ENCODE results near the gene BBS9. TPM values are rescaled to one million over a fixed set of nuclear protein-coding genes. Genes with fewer than 3 reads are reported as not detected.

The BBS9 gene
- total and polyA plus RNA-seq, 9 of the 15 experiments (the other 6 are each of a cell fraction or from before 2014, with no cell fraction given), result 0.77 to 3.3 (median 2.4) TPM

- no peak overlapping the region for H3K4me3 ChIP-seq
- no peaks in the 10 kb centered on the region for H3K4me1 ChIP-seq (replicated peaks in 1 of 2; ENCODE audit: control insufficient read depth in 2 of 2, insufficient read depth in 2 of 2, low read length in 2 of 2)
- ATAC-seq (no peak), FAIRE-seq (no peak), DNase-seq (ENCODE audit: extremely low read depth in 1 of 4, low spot score in 3 of 4) (no peak)
- no peak overlapping the region for H2AFZ ChIP-seq (ENCODE audit: low read depth, low read length)
- WGBS (ENCODE audit: insufficient coverage, low coverage, missing lambda C conversion rate), result 5% methylated on average over 10 of the region's 10 CpGs
- H3K79me2 ChIP-seq (ENCODE audit: control insufficient read depth, insufficient read depth, low read length), result no peaks in the 10 kb centered on the region
- TF ChIP-seq COPS2 (conservative IDR thresholded peaks at IDR 0.05) (no peak), ZNF24 (IDR thresholded peaks at IDR 0.05) (no peak), ZNF764 (CRISPR knock-in tag; IDR thresholded peaks at IDR 0.05; ENCODE audit: low read depth) (no peak), DEAF1 (CRISPR knock-in tag; IDR thresholded peaks at IDR 0.05) (no peak), RFX1 (IDR thresholded peaks at IDR 0.05) (no peak), THRB (CRISPR knock-in tag; conservative IDR thresholded peaks at IDR 0.05) (no peak), CBX5 (IDR thresholded peaks at IDR 0.05; ENCODE audit: borderline replicate concordance, low read depth) (no peak), TBL1XR1 (IDR thresholded peaks at IDR 0.05; ENCODE audit: low read length in 2 of 2) (no peak), SAFB2 (IDR thresholded peaks at IDR 0.05; ENCODE audit: borderline replicate concordance, low read depth, low read length, severe bottlenecking) (no peak)
- in situ Hi-C loops (cut with MboI) (no loop called here), intact Hi-C loops (cut with micrococcal nuclease) (no loop called here)
- BruUV-seq (replicated peaks), result no TSS peak
- no peaks in the 10 kb centered on the region for H3K36me3 ChIP-seq (ENCODE audit: control insufficient read depth, insufficient read depth, low read length)
- H4K20me1 ChIP-seq (replicated peaks; ENCODE audit: control insufficient read depth, insufficient read depth, low read length), result no peaks in the 10 kb centered on the region
- ChIA-PET CTCF (ENCODE audit: low intra/inter-chr PET ratio) (no interaction called here), POLR2A (interaction anchor here (1.1 kb wide), 1 partner anchor 10 kb away, joined by 3 read pairs; no protein-coding TSS in a partner anchor)
- no peak overlapping the region for H3K4me2 ChIP-seq (ENCODE audit: insufficient read depth, low read length)
- H3K9me1 ChIP-seq (ENCODE audit: control insufficient read depth, insufficient read depth, low read length), result no peaks in the 10 kb centered on the region
- no peak overlapping the region for H3K27ac ChIP-seq (ENCODE audit: extremely low read depth, low read depth, low read length)
- H3K27me3 ChIP-seq (ENCODE audit: control insufficient read depth in 2 of 2, insufficient read depth in 2 of 2, low read length in 2 of 2), result no peaks in the 10 kb centered on the region
- H3K9me3 ChIP-seq (replicated peaks; ENCODE audit: control insufficient read depth, insufficient read depth, low read depth, low read length), result no peaks in the 10 kb centered on the region
- no peak overlapping the region for H3K9ac ChIP-seq (ENCODE audit: insufficient read depth in 1 of 2, low read depth in 2 of 2, low read length in 2 of 2)
These were observed 510.3 kb downstream of the BBS9 start for GRCh38 chr7:33639552-33640197.

Measured in K562 (cell line).